Stimulated activated CD8-positive, alpha-beta memory T cell treated with anti-CD3 and anti-CD28 coated beads, Interleukin-7, amount 100 ng/mL, for 1 hour (primary cell): Measurements from ENCODE around the gene FST.

ENCODE experiments used
- DNase-seq, 2 donors: peaks; one replicate each; pipeline ENCODE4 v3.0.0-alpha.2; 2020; ENCODE audit warnings: low read depth in 2 of 2

Gene FST, protein sequence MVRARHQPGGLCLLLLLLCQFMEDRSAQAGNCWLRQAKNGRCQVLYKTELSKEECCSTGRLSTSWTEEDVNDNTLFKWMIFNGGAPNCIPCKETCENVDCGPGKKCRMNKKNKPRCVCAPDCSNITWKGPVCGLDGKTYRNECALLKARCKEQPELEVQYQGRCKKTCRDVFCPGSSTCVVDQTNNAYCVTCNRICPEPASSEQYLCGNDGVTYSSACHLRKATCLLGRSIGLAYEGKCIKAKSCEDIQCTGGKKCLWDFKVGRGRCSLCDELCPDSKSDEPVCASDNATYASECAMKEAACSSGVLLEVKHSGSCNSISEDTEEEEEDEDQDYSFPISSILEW

DNA sequence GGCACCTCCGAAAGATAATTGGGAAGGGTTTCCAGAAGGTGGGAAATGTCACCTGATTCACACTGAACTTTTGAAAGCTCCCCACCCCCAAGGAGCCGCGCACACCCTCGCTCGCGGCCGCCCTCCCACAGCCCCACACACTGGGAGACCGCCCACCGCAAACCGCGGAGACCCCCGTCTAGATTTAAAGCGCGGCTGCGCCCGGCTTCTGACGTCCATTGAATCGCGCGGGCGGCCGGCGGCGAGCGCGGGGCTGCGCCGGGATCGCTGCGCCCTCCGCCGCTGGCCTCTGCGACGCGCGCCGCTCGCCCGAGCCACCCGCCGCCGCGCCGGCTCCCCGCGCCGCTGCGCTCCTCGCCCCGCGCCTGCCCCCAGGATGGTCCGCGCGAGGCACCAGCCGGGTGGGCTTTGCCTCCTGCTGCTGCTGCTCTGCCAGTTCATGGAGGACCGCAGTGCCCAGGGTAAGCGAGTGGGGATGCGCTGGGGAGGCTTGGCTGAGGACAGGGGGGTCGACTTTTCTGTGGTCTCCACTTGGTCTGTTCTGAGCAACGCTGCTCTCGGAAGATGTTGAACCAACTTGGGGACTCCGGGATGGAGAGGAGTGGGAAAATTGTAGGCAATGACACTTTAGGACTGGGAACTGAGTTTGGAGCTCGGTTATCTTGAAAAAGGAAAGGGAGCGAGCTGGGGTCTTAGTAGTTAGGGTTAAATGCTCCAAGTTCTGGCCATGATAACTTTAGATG lies at the start of gene FST:
TSS of gene FST (plus strand) at position 214 of the 743 bp plus-strand sequence. CDS start at position 377, 163 bp downstream.
- DNase-seq = no peak

DNA sequence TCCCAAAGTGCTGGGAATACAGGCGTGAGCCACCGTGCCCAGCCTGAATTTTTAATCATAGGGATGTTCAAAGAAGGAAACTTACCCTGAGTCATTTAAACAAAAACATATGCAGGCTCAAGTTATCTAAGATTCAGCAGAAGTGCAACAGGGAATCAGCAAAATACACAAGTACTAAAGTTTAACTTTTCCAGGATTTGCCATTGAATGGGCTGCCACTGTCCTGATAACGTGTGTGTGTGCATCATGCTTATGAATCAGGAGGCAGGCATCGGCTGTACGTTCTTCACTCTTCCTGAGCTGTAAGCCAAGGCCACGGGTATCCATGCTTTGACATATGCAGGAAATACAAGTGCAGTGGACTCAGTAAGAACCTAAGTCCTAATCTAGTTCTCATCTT lies 48.8 kb upstream of the FST start:
- DNase-seq = no peak

DNA sequence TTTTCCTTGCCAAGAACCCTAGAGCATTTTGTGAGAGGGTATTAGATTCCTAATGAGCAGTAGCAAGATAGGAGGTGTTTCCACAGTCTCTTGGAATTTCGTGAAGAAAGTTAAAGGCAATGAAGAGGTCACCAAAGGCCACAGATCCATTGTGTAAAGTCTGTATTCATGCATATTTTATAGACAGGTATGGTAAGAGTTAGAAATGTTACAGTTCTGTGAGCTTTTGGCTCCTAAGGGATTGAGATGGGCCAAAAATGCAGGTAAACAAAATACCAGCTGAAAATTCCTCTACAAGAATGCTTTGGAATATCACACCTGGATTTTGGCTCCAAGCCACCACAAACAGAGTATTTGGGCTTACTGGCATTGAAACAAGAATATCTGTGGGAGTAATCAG lies 47.4 kb upstream of the FST start:
- no peak for DNase-seq

DNA sequence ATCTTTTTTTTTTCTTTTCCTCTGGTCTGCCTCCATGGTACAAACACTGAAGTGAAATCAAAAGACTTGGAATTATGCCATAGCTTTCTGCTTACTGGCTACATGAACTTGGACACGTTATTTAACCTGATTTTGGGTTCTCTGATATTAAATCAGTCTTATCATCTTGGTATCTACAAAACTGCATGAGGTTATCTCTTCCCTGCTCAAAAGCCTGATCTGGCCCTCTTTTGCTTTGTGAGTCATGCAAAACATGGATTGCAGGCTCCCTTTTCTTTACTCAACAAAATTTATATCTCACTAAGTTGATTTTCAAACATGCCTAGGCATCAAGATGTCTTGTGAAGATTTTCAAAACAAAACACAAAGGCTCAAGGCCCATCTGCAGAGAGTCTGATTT lies 45.9 kb upstream of the FST start:
- DNase-seq = no peak

DNA sequence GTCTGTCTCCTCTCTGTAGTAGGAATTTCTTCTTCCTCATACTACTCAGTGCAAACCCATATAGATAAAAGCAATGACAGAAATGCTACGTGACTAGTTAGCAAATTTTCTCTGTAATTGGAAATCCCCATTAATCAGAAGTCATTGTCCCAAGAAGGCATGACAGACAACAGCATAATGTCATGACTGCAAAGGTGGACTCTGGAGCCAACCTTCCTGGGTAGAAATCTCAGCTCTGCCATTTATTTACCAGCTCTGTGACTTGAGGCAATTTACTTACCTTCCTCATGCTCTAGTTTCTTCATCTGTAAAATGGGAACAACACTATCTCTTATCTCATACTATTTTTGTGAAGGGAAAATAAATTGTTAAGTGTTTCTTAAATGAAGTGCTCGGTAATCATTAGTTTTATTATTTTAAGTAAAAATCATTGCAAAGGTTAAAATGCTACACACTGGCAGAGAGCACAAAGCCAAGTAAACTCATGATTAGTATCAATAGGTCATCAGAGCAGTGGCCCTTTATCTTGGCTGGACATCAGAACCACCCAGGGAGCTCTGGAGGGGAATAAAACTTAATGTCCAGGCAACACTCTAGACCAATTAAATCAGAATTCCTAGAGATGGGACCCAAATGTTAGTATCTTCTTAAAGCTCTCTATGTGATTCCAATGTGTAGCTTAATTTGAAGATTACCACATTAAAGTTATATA lies 43.8 kb upstream of the FST start:
- DNase-seq = no peak

DNA sequence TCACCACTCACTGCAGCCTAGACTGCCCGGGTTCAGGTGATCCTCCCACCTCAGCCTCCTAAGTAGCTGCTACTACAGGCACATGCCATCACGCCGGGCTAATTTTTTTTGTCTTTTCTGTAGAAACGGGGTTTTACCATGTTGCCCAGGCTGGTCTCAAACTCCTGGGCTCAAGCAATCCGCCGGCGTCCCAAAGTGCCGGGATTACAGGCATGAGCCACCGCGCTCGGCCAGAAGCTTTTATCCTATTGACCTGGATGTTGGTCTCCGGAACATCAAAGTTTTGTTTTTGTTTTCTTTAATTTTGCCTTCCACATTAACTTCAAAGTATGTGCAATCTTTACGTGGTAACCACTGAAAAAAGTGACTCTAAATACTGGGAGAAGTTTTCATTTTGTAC lies 42.4 kb upstream of the FST start:
- DNase-seq = no peak

DNA sequence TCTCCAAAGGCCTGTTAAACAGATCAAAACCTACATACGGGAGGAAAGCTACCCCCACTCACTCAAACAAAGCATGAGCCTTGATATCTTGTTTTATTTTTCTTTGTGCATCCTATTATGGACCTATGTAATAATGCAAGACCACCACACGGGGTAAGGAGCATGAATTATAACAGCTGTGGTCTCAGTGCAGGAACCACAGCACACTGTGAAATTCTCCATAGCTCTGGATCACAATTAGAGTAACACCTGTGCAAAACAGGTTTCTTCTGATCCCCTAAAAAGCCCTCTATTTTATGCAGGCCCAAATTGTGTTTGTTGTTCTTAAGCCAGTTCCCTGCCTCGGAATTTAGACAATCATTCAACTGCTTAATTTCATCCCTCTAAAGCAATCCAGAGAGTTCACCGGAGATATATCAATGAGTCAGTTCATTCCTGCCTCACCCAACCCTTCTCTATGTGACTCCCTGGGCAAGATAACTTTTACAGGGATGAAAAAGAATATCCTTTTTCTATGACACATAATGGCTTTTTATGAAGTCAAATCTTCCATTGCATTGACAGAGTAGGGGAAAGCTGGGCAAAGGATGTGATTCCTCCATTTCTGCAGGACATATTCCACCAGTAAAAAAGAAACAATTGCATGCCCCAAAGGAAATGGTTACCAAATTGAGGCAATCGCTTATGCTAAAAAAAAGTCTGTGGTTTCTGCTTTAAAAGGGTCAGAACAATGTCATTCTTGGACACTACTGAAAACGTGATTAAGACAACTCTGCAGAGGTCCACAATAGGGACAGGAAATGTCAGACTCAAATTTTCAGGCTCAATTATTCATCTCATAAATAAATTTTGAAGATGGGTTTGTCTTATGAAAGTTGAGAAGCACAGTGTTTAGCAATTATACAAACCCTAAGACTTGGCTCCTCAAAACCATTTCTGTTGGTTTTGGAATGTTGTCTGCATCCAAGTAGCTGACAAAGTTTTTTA lies 41.6 kb upstream of the FST start:
- DNase-seq = no peak

DNA sequence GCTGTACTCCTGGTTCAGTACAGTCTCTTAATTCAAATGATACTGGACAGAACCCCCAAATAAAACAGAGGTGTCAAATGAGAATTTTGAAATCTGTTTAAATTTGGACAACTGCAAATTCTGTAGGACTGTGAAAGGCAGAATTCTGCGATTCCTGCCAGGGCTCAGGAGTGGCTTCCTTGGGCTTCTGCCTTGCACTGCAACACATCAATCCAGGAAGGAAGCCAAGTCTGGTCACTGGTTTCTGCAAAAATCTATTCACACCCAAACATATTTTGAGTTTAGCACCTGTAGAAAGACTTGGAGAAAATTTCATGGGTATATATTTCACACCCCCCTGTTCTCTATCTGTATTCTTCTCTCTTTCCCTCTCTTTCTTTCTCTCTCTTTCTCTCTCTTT lies 37.5 kb upstream of the FST start:
- no peak for DNase-seq

DNA sequence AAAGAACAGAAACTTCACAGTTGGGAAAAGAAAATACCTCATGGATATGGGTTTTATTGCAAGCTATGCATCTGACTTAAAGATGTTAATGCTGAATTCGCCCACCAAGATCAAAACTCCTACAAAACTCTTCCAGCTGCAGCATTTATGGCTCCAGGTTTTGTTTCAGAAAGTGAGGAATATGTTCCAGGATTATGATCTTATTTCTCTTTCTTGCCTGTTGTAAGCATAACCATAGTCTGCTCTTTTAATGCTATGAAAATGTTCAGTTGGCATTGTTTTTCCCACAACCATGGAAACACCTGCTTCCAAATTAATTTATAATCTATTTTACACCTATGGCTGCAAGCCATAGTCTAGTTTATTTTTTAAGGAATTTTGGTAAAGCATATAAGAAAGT lies 34.9 kb upstream of the FST start:
- no peak for DNase-seq

DNA sequence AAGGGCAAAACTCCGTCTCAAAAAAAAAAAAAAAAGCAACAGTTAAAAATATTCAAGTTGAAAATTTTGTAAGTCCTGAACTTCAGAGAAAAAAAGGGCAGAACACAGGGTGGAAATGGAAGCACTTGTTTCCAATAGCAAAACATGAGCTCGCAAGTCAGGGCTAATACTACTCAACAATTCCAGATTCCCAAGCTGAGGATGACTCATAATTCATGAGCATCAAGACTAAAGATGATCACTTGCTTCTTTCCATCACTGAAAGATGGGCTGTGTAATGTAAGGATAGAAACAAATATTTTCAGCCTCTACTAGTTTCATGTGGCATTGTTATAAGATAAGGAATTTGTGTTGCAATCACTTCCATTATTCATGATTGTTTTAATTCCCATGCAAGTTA lies 33.5 kb upstream of the FST start:
- DNase-seq = no peak

DNA sequence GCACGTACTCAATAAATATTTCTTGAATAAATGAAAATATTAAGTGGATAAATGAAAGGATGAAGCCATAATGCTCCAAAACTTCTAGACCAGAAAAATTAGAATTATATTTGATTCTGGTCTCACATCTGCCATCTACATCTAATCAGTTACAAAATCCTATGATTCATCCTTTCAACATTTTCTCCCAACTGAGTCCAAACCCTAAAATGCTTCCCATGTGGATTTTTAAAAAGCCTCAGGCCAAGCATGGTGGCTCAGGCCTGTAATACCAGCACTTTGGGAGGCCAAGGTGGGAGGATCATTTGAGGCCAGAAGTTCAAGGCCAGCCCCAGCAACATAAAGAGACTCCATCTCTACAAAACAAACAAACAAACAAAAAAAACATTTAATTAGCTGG lies 31.6 kb upstream of the FST start:
- no peak for DNase-seq

DNA sequence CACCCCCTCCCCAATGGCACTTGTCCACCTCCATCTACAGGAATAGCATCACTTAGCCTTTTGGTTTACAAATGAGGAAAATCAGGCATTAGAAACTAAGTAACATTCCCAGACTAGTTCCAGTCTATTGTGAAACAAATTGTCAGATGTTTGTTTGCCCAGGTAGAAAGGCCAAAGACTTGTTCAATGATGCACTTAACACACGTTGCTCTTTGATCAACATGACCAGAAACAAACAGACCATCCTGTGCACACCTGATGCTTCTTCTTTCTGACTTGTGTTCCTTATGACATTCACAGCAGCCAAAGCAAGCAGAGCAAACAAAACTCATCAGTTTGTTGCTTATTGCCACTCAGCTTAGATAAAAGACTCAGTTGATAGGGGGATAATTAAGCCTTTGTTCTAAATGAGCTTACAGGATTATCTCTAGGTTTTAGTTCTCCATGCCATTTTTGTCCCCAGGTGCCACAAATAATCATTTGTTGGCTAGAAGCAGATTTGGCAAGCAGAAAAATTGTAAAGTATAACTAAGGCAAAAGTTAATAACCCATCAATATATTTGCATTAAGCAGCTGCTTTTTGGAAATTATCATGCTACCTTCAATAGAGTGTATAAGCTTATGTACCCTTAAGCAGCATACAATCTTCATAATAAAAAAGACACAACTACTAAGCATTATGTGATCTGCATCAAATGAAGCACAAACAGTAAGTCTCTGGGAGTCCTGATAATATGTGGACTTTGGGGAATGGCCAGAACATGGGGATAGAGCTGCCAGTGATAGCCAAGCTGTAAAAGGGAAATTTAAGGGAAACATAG lies 26.3 kb upstream of the FST start:
- DNase-seq = no peak

DNA sequence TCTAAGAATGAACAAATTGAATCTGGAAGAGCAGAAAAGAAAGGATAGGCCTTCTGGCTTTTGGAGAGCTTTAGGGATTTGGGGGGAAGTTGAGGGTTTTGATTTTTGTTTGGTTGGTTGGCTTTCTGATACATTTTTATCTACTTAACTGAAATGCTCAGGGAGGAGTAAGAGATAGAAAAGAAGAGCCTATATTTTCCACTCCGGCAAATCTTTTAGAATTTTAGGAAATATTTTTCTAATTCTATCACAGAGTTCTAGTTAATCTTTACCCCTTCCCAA lies 25.8 kb upstream of the FST start:
- DNase-seq = no peak

DNA sequence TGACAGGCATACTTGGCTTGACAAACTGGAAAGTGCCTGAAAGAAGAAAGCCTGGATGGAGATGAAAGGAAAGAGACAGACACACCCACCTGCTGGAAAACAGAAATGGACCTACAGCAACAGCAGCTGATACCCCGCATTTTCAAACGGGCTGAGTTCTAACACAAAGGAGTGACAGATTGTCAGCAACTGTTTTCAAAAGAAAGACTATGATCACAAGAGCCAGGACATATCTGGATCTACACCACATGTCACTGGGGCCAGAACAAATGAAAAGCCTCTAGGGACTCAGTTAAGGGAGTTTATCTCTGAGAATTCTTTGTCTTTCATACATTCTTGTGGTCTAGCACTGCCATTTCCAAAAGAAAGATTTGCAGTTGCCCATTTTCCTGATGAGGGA lies 24.1 kb upstream of the FST start:
- DNase-seq = no peak

DNA sequence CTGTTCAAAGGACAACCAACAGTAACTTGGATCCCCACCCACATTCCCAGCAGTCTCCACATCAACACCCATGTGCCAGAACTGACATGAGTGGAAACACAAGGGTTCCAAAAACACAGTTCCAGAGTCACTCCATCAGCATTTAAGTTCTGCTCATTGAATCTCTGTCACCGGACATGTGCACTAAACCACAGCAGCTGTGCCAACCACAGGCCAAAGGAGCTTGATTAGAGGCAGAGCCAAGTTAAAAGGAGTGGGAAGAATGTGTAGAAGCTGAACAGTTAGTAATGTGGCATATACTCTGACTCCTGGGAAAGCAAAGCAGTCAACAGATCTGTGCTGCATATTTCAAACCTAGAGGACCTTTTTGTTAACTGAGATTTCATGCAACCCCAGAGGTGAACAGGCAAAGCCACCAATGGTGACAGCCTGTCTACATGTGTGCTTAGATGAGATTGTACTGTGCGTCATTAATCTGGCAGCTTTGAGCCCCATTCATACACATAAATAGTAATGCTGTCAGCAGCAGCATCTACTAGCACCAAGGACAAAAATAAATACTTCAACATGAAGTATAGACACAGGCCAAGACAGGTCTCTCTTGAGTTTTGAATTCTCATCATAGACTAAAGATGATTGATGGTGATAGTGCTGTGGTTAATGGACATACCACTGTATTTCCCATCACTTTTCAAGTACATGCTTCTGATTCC lies 16.4 kb upstream of the FST start:
- DNase-seq = no peak

DNA sequence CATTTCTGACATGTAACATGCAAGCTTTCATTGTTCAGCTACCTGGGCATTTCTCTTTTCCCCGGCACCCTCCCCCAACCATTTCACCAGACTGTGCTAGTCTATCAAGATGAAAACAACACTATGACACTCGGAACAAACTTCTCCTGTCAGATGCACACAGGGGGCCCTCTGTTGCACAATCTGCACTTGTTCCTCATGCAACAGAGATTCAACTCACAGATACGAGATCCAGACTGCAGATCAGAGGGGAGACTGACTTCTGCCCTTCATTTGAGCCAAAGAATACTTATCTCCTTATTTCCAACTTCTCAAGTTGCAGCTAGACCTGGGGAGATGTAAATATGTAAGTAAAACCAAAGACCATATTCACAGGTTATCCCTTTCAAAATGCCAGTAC lies 15.7 kb upstream of the FST start:
- no peak for DNase-seq

DNA sequence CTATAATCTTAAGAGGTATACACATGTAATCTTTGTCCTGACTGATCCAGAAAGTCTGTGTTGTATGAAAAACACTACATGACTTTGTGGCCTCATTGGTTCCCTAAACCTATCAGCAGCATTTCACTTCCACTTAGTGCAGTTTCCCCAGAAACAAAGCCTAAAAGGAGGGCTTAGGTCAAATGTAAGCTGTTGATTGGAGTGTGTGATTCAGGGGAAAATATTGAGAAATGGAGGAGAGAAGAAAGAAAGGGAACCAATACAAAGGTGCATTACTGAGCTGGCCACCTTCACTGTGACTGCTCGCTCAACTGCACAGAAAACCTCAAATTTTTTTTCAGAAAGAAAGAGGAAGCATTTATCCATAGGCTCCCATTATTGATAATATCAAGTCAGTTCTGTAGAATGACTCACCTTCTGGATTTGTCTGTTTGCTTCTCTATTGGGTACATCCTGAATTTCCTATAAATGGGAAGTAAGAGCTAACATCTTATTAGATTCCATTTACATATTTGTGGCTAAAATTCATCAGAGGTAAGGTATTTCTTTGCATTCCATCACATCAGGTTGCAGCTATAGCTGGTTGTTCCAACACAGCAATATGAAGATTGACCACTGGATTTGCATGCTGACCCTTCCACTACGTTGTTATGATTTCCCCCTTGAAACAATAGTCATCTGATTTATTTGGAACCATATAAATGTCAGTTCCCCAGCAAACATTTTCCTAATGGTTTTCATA lies 10.3 kb upstream of the FST start:
- no peak for DNase-seq

DNA sequence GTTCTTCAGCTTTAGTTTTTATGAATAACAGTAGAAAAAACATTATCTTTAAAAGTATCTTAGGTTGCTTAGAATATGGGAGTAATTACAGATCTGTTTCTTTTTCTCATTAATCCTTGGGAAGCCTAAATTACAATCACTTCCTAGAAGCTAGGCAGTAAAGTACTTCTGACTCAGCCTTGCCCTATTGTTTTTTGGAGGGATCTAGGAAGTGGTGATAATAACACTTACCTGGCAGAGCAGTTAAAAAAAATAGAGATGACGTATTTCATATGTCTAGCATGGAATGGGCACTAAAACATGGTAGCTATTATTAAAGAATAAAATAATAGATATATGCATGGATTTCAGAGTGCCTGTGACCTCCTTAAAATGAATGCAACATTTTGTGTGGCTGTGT lies 8.2 kb upstream of the FST start:
- DNase-seq = no peak

DNA sequence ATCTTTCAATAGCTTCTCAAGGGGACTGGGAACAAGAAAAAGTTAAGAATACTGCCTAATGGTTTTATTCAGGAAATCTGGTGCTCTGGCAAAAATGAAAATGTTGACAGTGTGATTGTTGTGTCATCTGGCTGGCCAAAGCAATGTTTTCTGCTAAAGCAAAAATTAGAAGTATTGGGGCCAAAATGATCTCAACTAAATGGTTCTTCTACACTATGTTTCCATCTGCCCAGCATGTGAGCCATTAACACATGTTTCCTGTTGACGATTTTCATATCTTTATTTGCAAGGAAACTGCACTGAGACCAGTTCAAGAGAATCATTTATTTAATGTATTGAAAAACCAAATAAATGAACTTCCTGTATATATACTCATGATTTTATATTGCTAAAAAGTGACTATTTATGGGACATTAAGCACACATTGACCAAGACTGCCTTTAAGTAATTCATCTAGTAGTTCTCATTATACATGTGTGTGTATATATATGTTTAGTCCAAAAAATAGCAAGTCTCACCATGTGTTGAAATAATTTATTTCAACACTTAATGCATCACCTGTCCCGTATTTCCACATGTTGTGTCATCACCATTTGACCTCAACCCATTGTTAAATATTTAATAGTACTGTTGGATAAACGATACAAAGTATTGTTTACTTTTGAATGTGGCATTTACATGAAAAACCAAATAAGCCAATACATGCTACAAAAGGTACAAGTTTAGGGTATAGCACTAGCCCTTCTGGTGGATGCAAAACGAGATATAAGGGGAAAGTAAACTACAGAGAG lies 7.5 kb upstream of the FST start:
- no peak for DNase-seq
